ENCODE measurements around the gene DSCAM.
A peak's percentile ranks its signal among the peaks of the same experiment; 100 is the strongest.

DSCAM gene

GRCh38 chr21:40481764-40482163 lies 365.2 kb downstream of the DSCAM start:
- Histone ChIP-seq H3K4me3 (ENCODE audit: low read depth, low read length) (no peak overlapping the region), H3K27ac (no peak overlapping the region), H3K27me3 (replicated peaks) (no peaks in the 10 kb centered on the region), H3K36me3 (replicated peaks) (no peaks in the 10 kb centered on the region)
- no peak for DNase-seq
- in situ Hi-C loops (cut with HindIII; ENCODE audit: low pct_ligation_motif_present, low sequenced_read_pairs) = no loop called here
- TF ChIP-seq CTCF (IDR thresholded peaks at IDR 0.05; ENCODE audit: low read depth, low read length, missing control alignments) = no peak

- Histone ChIP-seq H3K27ac (no peak overlapping the region), H3K4me3 (ENCODE audit: low read depth, low read length) (no peak overlapping the region)
Observed at GRCh38 chr21:40474513-40474912, 372.4 kb downstream of the DSCAM start.

GRCh38 chr21:40472013-40472412 lies 374.9 kb downstream of the DSCAM start:
- H3K27me3 ChIP-seq (replicated peaks) = no peaks in the 10 kb centered on the region
- H3K27ac ChIP-seq = no peak overlapping the region
- no peaks in the 10 kb centered on the region for H3K36me3 ChIP-seq (replicated peaks)
- H3K4me3 ChIP-seq (ENCODE audit: low read depth, low read length) = no peak overlapping the region
- TF ChIP-seq CTCF (IDR thresholded peaks at IDR 0.05; ENCODE audit: low read depth, low read length, missing control alignments) = no peak
- DNase-seq = no peak
- in situ Hi-C loops (cut with HindIII; ENCODE audit: low pct_ligation_motif_present, low sequenced_read_pairs) = no loop called here

More at GRCh38 chr21:40474513-40474912, 372.4 kb downstream of the DSCAM start:
- H3K27me3 ChIP-seq (replicated peaks) = no peaks in the 10 kb centered on the region
- in situ Hi-C loops (cut with HindIII; ENCODE audit: low pct_ligation_motif_present, low sequenced_read_pairs) = no loop called here
- no peaks in the 10 kb centered on the region for H3K36me3 ChIP-seq (replicated peaks)
- no peak for DNase-seq
- no peak for TF ChIP-seq CTCF (IDR thresholded peaks at IDR 0.05; ENCODE audit: low read depth, low read length, missing control alignments)

GRCh38 chr21:40471103-40471502 lies 375.9 kb downstream of the DSCAM start:
- DNase-seq = no peak
- Histone ChIP-seq H3K27me3 (replicated peaks) (no peaks in the 10 kb centered on the region), H3K4me3 (ENCODE audit: low read depth, low read length) (no peak overlapping the region), H3K27ac (no peak overlapping the region), H3K36me3 (replicated peaks) (no peaks in the 10 kb centered on the region)
- in situ Hi-C loops (cut with HindIII; ENCODE audit: low pct_ligation_motif_present, low sequenced_read_pairs) = no loop called here
- no peak for TF ChIP-seq CTCF (IDR thresholded peaks at IDR 0.05; ENCODE audit: low read depth, low read length, missing control alignments)

- TF ChIP-seq CTCF (IDR thresholded peaks at IDR 0.05; ENCODE audit: low read depth, low read length, missing control alignments) = peak; percentile 10
- no peak for DNase-seq
- no peak overlapping the region for H3K4me3 ChIP-seq (ENCODE audit: low read depth, low read length)
- H3K36me3 ChIP-seq (replicated peaks) = no peaks in the 10 kb centered on the region
- in situ Hi-C loops (cut with HindIII; ENCODE audit: low pct_ligation_motif_present, low sequenced_read_pairs) = no loop called here
- H3K27me3 ChIP-seq (replicated peaks) = no peaks in the 10 kb centered on the region
- no peak overlapping the region for H3K27ac ChIP-seq
Observed at GRCh38 chr21:40466893-40467483, 380.0 kb downstream of the DSCAM start.

GRCh38 chr21:40465382-40465781 lies 381.6 kb downstream of the DSCAM start:
- Histone ChIP-seq H3K27ac (no peak overlapping the region), H3K4me3 (ENCODE audit: low read depth, low read length) (no peak overlapping the region), H3K27me3 (replicated peaks) (no peaks in the 10 kb centered on the region), H3K36me3 (replicated peaks) (no peaks in the 10 kb centered on the region)
- no peak for DNase-seq
- in situ Hi-C loops (cut with HindIII; ENCODE audit: low pct_ligation_motif_present, low sequenced_read_pairs) = no loop called here
- TF ChIP-seq CTCF (IDR thresholded peaks at IDR 0.05; ENCODE audit: low read depth, low read length, missing control alignments) = no peak
